Astrocyte (in vitro differentiated cells and primary cell): ENCODE results near the gene UNC79. TPM values are rescaled to one million over a fixed set of nuclear protein-coding genes. Genes with fewer than 3 reads are reported as not detected.

Experiments used
- DNase-seq: peaks from one replicate; pipeline ENCODE4 v3.0.0-alpha.2; 2010; ENCODE audit warnings: low read depth
- FAIRE-seq: peaks from 2 replicates; lab custom pipeline; 2011; peaks lifted over from hg19 to GRCh38; lab: Jason Lieb, UNC
- H2AFZ ChIP-seq: 2 replicates; pipeline ENCODE4 v1.6.0; 2012; ENCODE audit warnings: low read depth, low read length, inconsistent platforms
- H3K27ac ChIP-seq: 2 replicates; pipeline ENCODE4 v1.5.1; 2011; ENCODE audit warnings: low read depth, low read length, inconsistent platforms
- H3K27me3 ChIP-seq: 2 replicates; pipeline ENCODE4 v1.6.0; 2011; ENCODE audit warnings: low read length, inconsistent platforms; ENCODE audit not compliant: insufficient read depth
- H3K36me3 ChIP-seq: 2 replicates; pipeline ENCODE4 v1.5.1; 2011; ENCODE audit warnings: low read length, inconsistent platforms; ENCODE audit not compliant: insufficient read depth
- H3K4me1 ChIP-seq: 2 replicates; pipeline ENCODE4 v1.5.1; 2011; ENCODE audit warnings: low read length, inconsistent platforms; ENCODE audit not compliant: insufficient read depth
- H3K4me2 ChIP-seq: 2 replicates; pipeline ENCODE4 v1.6.0; 2012; ENCODE audit warnings: low read length, inconsistent platforms
- H3K4me3 ChIP-seq: 2 replicates; pipeline ENCODE4 v1.5.1; 2011; ENCODE audit warnings: low read depth, mild to moderate bottlenecking, low read length, inconsistent platforms; ENCODE audit not compliant: insufficient read depth
- H3K79me2 ChIP-seq: 2 replicates; pipeline ENCODE4 v1.6.0; 2012; ENCODE audit warnings: mild to moderate bottlenecking, low read length, inconsistent platforms; ENCODE audit not compliant: insufficient read depth
- H3K9ac ChIP-seq: 2 replicates; pipeline ENCODE4 v1.6.0; 2012; ENCODE audit warnings: mild to moderate bottlenecking, low read length, inconsistent platforms
- H3K9me3 ChIP-seq: 2 replicates; pipeline ENCODE4 v1.5.1; 2012; ENCODE audit warnings: low read depth, mild to moderate bottlenecking, low read length, inconsistent platforms; ENCODE audit not compliant: insufficient read depth
- H4K20me1 ChIP-seq: 2 replicates; pipeline ENCODE4 v1.6.0; 2012; ENCODE audit warnings: low read length, inconsistent platforms; ENCODE audit not compliant: insufficient read depth
- H3K27ac Mint-ChIP-seq: one replicate; pipeline ENCODE4 v1.8.0; 2021; ENCODE audit warnings: mild to moderate bottlenecking, mixed read lengths; ENCODE audit not compliant: unreplicated experiment
- H3K27me3 Mint-ChIP-seq: one replicate; pipeline ENCODE4 v1.8.0; 2021; ENCODE audit warnings: low read depth, mixed read lengths; ENCODE audit not compliant: unreplicated experiment
- H3K36me3 Mint-ChIP-seq: one replicate; pipeline ENCODE4 v1.8.0; 2021; ENCODE audit warnings: low read depth, mixed read lengths; ENCODE audit not compliant: unreplicated experiment
- H3K4me1 Mint-ChIP-seq: one replicate; pipeline ENCODE4 v1.8.0; 2021; ENCODE audit warnings: low read depth, mixed read lengths; ENCODE audit not compliant: unreplicated experiment
- H3K4me3 Mint-ChIP-seq: one replicate; pipeline ENCODE4 v1.8.0; 2021; ENCODE audit warnings: mild to moderate bottlenecking, moderate library complexity, mixed read lengths; ENCODE audit not compliant: unreplicated experiment
- H3K9me3 Mint-ChIP-seq: one replicate; pipeline ENCODE4 v1.8.0; 2021; ENCODE audit warnings: mild to moderate bottlenecking, mixed read lengths; ENCODE audit not compliant: unreplicated experiment
- CTCF ChIP-seq: IDR thresholded peaks from 2 replicates; pipeline ENCODE4 v1.5.1; 2011; ENCODE audit warnings: low read depth, mild to moderate bottlenecking, inconsistent platforms, low read length, moderate library complexity; ENCODE audit not compliant: insufficient read depth
- EZH2 ChIP-seq: IDR thresholded peaks from 2 replicates; pipeline ENCODE4 v1.6.1; 2012; ENCODE audit warnings: mild to moderate bottlenecking, low read length, inconsistent platforms; ENCODE audit not compliant: insufficient read depth
- total RNA-seq: library from RNA; stranded (reverse); gene quantifications from 2 replicates; pipeline ENCODE4 v1.2.1, GENCODE V29; 2021

Gene UNC79
- total RNA-seq, 1 donor from 2014 or later: 0.66 TPM

GRCh38 chr14:93528884-93529558 lies 98.3 kb downstream of the UNC79 start:
- no peaks in the 10 kb centered on the region for H4K20me1 ChIP-seq
- no peaks in the 10 kb centered on the region for H3K9me3 Mint-ChIP-seq
- H3K4me3 ChIP-seq: no peak overlapping the region
- no peaks in the 10 kb centered on the region for H3K9me3 ChIP-seq
- no peak overlapping the region for H2AFZ ChIP-seq
- no peaks in the 10 kb centered on the region for H3K36me3 Mint-ChIP-seq
- FAIRE-seq: no peak
- no peaks in the 10 kb centered on the region for H3K27me3 ChIP-seq
- H3K27ac ChIP-seq: no peak overlapping the region
- H3K4me1 ChIP-seq: no peaks in the 10 kb centered on the region
- no peaks in the 10 kb centered on the region for H3K79me2 ChIP-seq
- no peak for DNase-seq
- H3K27me3 Mint-ChIP-seq: no peaks in the 10 kb centered on the region
- no peak for TF ChIP-seq EZH2
- TF ChIP-seq CTCF: no peak
- no peak overlapping the region for H3K27ac Mint-ChIP-seq
- H3K4me3 Mint-ChIP-seq: no peak overlapping the region
- H3K9ac ChIP-seq: no peak overlapping the region
- H3K4me2 ChIP-seq: no peak overlapping the region
- no peaks in the 10 kb centered on the region for H3K4me1 Mint-ChIP-seq
- H3K36me3 ChIP-seq: no peaks in the 10 kb centered on the region

- DNase-seq (no peak), FAIRE-seq (no peak)
- Histone ChIP-seq H4K20me1 (no peaks in the 10 kb centered on the region), H3K4me2 (no peak overlapping the region), H3K9ac (no peak overlapping the region), H3K27me3 (no peaks in the 10 kb centered on the region), H2AFZ (no peak overlapping the region), H3K4me1 (no peaks in the 10 kb centered on the region), H3K9me3 (no peaks in the 10 kb centered on the region), H3K79me2 (no peaks in the 10 kb centered on the region), H3K4me3 (no peak overlapping the region), H3K27ac (no peak overlapping the region), H3K36me3 (no peaks in the 10 kb centered on the region)
- no peak overlapping the region for H3K4me3 Mint-ChIP-seq
- TF ChIP-seq CTCF (no peak), EZH2 (no peak)
- no peak overlapping the region for H3K27ac Mint-ChIP-seq
- no peaks in the 10 kb centered on the region for H3K4me1 Mint-ChIP-seq
- H3K9me3 Mint-ChIP-seq: no peaks in the 10 kb centered on the region
- no peaks in the 10 kb centered on the region for H3K36me3 Mint-ChIP-seq
- no peaks in the 10 kb centered on the region for H3K27me3 Mint-ChIP-seq
Measured at GRCh38 chr14:93531644-93532043, 100.9 kb downstream of the UNC79 start.

GRCh38 chr14:93532541-93532940 lies 101.8 kb downstream of the UNC79 start:
- Mint-ChIP-seq H3K27ac (no peak overlapping the region), H3K9me3 (no peaks in the 10 kb centered on the region), H3K36me3 (no peaks in the 10 kb centered on the region), H3K27me3 (no peaks in the 10 kb centered on the region), H3K4me1 (no peaks in the 10 kb centered on the region), H3K4me3 (no peak overlapping the region)
- H3K4me3 ChIP-seq: no peak overlapping the region
- DNase-seq (no peak), FAIRE-seq (no peak)
- H3K36me3 ChIP-seq: no peaks in the 10 kb centered on the region
- no peaks in the 10 kb centered on the region for H3K4me1 ChIP-seq
- TF ChIP-seq EZH2: no peak
- TF ChIP-seq CTCF: no peak
- H2AFZ ChIP-seq: no peak overlapping the region
- H3K9me3 ChIP-seq: no peaks in the 10 kb centered on the region
- H3K27me3 ChIP-seq: no peaks in the 10 kb centered on the region
- no peaks in the 10 kb centered on the region for H3K79me2 ChIP-seq
- H3K9ac ChIP-seq: no peak overlapping the region
- H3K27ac ChIP-seq: no peak overlapping the region
- H4K20me1 ChIP-seq: no peaks in the 10 kb centered on the region
- no peak overlapping the region for H3K4me2 ChIP-seq
